ENCODE measurements around the gene PTPRA.
"Not testable (repeated sequence)": the region's sequence is repeated elsewhere in the genome, so short reads cannot be mapped to it uniquely, and the experiment has no call there.

GRCh38 chr20:2895154-2895553 is 21.9 kb downstream of the PTPRA start:
- TF ChIP-seq TAF1 (IDR thresholded peaks at IDR 0.05; ENCODE audit: borderline replicate concordance, low read depth, low read length); POLR2A (IDR thresholded peaks at IDR 0.05; ENCODE audit: low read depth, low read length); POLR2AphosphoS5 (IDR thresholded peaks at IDR 0.05; ENCODE audit: low read depth, low read length): not testable (repeated sequence)

Data from GM12892 (cell line).